ENCODE data around the gene POLD2.

POLD2 gene

GRCh38 chr7:44080118-44080517 is 43.2 kb downstream of the POLD2 start:
- no peak for DNase-seq

DNA sequence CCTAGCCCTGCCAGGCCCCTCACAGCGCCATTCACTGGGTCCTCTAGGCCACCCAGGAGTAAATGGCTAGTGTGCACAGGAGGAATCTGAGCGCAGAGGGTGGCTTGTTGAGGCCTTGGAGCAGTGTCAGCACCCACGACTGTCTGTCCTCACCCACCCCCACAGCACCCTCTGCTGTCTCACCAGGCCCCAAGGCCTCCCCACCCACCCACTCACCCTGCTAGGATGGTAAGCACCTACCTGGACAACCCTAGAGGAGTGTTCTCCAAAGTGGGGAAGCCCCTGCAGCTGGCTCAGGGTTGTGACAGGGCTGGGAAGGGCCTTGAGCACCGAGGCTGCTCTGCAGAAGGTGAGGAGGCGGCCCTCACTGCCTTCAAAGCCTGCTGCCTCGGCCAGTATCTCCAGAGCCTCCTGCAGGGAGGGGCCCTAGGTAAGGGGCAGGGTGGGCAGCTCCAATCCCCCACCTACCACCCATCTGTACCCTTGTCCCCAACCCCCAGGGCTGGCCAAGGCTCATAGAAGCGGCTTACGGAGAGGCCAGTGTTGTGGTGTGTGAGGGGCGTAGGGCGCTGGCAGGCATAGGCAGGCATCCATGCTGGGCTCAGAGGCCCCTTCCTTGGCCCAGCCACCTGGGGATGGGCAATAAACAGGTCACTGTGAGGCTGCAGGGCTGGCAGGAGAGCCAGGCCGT is 43.9 kb downstream of the POLD2 start:
- DNase-seq = no peak

DNA sequence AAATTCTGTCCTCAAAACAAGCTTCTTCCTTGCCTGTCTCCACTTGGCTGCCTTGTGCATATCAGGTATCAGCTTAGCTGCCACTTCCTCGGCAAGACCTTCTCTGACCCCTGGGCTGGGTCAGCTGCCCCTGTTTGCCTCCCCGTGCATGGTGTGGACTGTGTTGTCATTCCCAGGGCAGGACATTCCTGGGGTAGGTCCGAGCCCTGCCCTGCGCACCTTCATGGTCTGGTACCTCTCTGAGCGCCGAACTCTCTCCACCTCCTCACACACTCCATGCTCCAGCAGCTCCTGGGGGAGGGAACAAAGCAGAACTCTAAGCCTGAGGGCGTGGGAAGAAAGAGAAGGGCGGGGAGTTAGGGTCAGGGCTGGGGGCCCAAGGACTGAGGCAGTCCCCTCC is 44.8 kb downstream of the POLD2 start:
- no peak for DNase-seq

DNA sequence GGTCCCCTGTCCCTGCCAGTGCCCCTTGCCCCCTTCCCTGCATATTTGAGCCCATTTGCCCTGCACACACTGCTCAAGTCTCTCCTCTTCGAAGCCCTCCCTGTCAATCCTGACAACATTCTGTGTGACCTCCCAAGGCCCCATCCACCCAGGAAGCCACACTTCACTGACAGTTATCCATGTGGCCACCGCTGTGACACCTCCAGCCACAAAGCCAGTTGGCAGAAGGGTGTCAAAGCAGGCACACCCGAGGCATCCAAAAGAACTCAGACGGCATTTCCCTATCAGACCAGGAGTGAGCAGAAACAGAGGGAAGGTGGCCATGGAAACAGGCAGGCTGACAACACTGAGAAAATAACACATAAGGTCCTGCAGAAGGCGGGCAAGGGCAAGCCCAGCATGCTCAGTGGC is 45.7 kb downstream of the POLD2 start:
- no peak for DNase-seq

GRCh38 chr7:44077061-44077460 is 46.3 kb downstream of the POLD2 start:
- no peak for DNase-seq

DNA sequence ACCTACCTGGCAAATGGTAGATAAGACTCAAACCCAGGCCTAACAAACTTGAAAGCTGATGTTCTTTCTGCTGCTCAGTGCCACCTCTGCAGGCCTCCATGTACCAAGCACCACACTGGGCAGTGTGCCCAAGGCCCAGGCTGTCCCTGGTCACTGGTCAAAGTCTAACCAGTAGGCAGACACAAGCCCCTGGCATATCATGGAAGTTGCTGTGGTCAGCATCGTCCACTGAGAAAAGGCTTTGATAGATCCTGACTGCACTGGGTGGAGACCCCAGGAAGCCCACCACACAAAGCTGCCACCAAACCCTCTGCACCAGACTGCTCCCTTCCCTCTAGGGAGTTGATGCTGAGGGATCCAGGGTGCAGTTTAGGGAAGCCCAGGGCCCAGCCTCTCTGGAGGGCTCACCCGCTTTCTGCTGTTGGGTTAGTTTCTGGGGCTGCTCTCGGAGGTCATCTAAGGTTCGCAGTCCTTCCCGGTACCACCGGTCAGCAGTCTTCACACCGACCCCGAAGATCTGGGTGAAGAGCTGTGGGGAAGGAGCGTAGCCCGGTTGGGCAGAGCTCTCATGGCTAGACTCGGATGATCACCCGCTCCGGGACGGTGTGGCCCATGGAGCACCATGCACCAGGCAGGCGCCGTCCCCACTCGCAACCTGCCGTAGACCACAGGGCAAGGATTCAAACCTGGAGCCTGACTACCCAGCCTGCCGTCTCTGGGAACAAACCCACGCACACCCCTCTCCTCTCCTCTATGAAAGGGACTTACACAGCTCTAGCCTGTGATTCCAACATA is 47.0 kb downstream of the POLD2 start:
- DNase-seq = no peak

DNA sequence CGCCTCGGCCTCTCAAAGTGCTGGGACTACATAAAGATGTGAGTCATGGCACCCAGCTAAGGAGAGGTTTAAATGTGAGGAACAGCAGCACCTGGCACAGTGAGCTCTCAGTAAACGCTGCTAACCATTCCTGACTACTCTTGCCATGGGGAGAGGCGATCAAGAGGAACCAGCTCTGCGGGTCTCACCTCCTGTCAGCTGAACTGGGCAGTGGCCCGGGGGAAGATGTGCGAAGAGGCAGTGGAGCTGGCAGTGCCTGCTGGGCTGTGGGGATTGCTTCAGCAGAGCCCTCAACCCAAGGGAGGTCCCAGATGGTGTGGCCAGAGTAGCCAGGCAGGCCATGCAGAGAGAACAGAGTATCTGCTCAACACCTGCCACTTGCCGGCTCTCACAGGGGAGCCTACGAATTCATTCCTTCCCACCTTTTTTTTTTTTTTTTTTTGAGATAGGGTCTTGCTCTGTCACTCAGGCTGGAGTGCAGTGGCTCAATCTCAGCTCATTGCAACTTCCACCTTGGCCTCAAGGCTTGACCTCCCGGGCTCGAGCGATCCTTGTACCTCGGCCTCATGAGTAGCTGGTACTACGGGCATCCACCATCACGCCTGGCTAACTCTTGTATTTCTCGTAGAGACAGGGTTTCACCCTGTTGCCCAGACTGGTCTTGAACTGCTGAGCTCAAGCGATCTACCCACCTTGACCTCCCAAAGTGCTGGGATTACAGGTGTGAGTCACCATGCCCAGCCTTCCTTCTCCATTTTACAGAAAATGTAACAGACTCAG is 47.9 kb downstream of the POLD2 start:
- no peak for DNase-seq

DNA sequence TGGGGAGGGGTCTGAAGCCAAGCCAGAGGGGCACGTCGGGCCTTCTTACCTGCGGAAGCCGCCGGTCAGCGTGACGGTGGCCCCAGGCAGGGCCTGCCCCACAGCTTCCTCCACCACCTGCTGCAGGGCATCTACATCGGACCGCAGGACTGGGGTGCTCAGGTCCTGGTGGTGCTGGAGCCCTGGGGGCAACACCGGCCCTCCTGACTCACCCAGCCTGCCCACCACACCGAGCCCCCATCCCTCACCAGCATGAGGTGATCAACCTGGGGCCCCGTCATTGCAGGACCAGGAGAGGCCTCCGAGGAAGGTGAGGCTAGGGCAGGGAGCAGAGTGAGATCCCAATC is 49.0 kb downstream of the POLD2 start:
- no peak for DNase-seq

DNA sequence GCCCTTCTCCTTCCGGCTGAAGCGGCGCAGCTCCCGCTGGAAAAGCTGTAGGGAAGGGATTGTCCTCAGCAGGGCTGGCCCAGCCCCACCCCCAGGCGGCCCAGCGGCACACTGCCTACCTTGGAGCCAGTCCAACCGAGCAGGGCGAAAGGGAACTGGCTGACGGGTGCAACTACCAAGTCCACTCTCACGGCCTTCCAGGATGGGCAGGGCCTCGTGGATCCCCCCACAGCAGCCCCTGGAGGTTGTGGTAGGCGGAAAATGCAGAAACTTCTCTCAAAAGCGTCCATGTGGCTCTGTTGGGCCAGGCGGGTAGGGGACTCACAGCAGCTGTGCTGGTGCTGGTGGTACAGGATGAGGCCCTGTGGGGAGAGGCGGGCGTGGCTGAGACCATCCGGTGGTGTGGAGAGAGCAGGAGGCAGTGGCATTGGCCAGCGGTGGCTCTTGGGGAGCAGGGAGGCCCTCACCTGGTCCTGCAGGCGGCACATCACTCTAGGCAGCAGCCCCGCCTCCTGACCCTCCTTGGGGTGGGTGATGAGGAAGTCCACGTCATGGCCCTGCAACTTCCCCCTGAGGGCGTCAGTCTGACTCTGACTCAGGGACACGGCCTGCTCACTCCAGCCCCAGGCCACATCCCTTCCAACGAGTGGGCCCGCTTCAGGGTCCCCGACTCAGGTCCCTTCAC is 49.5 kb downstream of the POLD2 start:
- DNase-seq = peak; percentile 61

DNA sequence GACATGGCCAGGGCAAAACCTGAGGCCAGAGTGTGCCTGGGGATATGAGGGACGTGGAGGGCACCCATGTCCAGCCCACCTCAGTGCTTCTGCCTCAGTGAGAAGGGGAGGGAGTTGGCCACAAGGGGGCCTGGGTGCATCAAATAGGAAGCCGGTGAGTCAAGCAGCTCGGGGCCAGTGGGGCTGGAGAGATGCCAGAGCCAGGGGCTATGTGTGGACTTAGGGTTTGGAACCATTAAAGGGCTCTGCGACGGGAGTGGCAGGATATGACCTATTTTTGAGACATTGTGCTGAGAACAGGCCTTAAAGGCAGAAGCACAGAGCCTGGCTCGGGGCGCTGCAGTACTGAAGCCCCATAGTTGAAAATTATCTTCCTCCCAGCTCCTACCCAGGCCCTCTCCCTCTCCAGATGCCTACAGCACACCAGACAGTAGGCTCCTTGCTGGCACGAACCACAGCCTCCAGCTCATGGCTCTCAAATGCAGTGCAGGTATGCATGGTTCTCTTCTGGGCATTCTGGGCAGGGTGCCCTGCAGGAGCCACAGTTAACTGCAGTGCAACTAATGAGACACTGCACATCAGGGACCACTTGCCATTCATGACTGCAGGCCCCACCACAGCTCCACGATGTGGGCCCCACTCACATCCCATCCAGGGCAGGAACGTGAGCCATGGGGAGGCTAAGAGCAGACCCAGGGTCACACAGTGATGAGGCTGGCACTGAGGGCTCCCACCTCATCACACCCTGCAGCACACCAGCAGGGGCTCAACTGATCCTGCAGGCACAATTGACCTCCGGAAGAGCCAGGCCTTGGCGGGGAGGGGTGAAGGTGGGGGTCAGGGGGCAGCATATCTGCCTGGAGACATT is 50.8 kb downstream of the POLD2 start:
- DNase-seq = peak; percentile 91

GRCh38 chr7:44071726-44072363 is 51.5 kb downstream of the POLD2 start:
- no peak for DNase-seq

GRCh38 chr7:44068054-44068453 is 55.3 kb downstream of the POLD2 start:
- DNase-seq = no peak

- DNase-seq = no peak
Observed at GRCh38 chr7:44067064-44067951, 56.0 kb downstream of the POLD2 start.

DNA sequence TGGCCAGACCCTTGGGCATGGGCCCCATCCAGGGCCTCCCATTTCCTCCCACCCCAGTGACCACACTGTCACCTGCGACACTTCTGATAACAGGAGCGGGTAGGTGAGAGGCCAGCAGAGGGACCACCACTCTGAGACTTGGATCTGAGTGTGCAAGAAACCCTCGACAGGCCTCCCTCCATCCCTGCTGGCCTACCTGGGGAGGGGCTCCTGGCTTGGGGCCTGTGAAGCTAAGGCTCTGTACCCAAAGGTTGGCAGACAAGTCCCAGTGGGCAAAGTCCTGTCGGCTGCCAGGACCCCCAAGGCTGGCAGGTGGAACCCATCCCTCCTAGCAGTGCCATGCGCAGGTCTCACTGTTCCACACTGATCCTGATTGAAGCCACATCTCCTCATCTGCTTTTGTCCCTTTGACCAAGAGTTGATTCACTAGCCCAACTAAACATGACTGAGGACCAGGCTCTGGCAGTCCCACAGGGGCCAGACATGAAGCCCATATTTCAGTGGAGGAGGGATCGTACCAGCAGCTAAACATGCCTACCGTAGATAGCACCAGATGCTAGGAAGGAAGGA is 56.8 kb downstream of the POLD2 start:
- DNase-seq = no peak

- no peak for DNase-seq
Observed at GRCh38 chr7:44066111-44066460, 57.3 kb downstream of the POLD2 start.

DNA sequence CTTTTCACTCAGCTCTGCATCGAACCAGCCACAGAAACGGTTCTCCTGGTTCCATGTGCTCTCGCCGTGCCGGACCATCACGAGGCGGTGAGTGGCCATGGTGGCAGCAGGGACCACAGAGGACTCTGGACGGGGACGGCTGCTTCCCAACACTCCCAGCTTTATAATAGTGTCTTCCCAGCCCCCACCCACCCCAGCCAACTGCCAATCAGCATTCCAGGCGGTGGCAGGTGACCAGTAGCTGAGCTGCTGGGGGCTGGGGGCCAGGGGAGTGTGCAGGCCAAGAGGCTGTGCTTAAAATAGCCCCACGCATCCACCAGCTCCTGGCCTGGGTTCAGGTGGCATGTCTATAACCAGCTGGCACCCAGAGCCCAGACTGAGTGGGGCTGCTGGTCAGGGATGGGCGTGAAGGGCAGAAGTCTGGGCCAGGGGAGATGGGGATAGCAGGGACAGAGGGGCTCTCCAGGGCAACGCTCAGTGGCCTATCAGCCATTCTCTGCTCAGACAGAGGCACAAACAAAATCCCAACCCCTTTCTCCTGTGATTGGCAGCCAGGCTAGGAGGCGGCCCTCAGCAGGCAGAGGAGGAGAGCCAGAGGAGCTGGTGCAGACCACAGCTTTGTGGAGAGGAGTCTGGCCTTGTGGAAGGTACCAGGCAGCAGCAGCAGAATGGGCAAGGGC is 57.8 kb downstream of the POLD2 start, which contains the start of gene PGAM2:
TSS of gene PGAM2 (minus strand) at position 137 of the 680 bp plus-strand sequence. CDS start at position 99, 38 bp downstream.
- DNase-seq = no peak

GRCh38 chr7:44064791-44065430 is 58.4 kb downstream of the POLD2 start:
- DNase-seq = no peak

All from fibroblast of skin of back (primary cell).